Fibroblast of the aortic adventitia (primary cell): Measurements from ENCODE around the gene AGPAT1. TPM values are rescaled to one million over a fixed set of nuclear protein-coding genes. Genes with fewer than 3 reads are reported as not detected.
A peak's percentile ranks its signal among the peaks of the same experiment; 100 is the strongest.

Source experiments
- DNase-seq: peaks from one replicate; pipeline ENCODE4 v3.0.0-alpha.2; 2010; ENCODE audit warnings: low read depth
- H3K4me3 ChIP-seq: 2 replicates; pipeline ENCODE4 v1.5.1; 2011; ENCODE audit warnings: low read depth, mild to moderate bottlenecking, control low read depth, low read length, moderate library complexity
- CTCF ChIP-seq: IDR thresholded peaks from 2 replicates; pipeline ENCODE4 v1.5.1; 2011; ENCODE audit warnings: mild to moderate bottlenecking, low read length, control low read depth, inconsistent platforms; ENCODE audit not compliant: insufficient read depth
- total RNA-seq: library from RNA; depleted of rRNA; stranded (reverse); fragments of >200 nt; gene quantifications from 2 replicates; pipeline ENCODE4 v1.2.3, GENCODE V29; 2012; ENCODE audit warnings: low replicate concordance

Gene AGPAT1
- total RNA-seq, 1 donor, result 41.1 TPM

- peak within 1 kb of the TSS; percentile 75 for H3K4me3 ChIP-seq
- peak; percentile 17 for DNase-seq
- no peak for TF ChIP-seq CTCF
These were observed 23.8 kb downstream of the AGPAT1 start, which contains the start of gene PRRT1 for GRCh38 chr6:32151863-32152768. PRRT1 (minus strand) TSS chr6:32151939; CDS start chr6:32151827, 112 bp downstream.

DNA sequence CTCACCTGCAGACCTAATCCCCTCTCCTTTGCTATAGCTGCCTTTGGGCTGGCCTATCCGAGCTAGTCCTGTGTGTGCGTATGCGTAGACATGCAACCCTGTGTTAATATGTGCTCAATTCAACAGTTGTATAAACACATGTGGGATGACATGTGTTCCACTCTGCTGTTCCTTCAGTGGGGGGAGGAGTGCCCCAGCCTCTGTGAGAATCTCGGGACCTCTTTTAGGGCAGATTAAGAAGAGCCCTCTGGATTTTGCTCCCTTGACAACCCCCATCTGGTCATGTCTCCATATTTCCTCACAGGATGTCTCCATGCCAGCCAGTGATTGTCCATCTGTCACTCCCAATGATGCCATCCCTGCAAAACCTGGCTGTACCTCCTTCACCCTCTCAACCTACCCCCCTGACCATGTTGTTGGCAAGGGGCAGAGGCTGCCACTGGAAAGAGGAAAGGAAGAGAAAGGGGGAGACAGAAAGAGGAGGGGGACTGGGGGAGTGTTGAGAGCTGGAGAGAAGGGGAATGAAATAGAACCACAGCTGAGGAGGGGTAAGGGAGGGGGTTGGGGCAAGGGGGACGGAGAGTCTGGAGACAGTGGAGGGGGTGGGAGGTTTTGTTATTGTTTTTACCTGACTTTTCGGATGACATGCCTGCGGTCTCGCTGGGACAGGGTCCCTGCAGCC, 24.6 kb downstream of the AGPAT1 start:
- H3K4me3 ChIP-seq, result peak overlapping the region; percentile 75
- TF ChIP-seq CTCF, result no peak
- no peak for DNase-seq

- no peak overlapping the region for H3K4me3 ChIP-seq
- TF ChIP-seq CTCF, result no peak
- no peak for DNase-seq
These were observed 25.7 kb downstream of the AGPAT1 start for GRCh38 chr6:32149932-32150870.

GRCh38 chr6:32149092-32149755, 26.7 kb downstream of the AGPAT1 start:
- no peak for DNase-seq
- no peak overlapping the region for H3K4me3 ChIP-seq
- TF ChIP-seq CTCF, result no peak

DNA sequence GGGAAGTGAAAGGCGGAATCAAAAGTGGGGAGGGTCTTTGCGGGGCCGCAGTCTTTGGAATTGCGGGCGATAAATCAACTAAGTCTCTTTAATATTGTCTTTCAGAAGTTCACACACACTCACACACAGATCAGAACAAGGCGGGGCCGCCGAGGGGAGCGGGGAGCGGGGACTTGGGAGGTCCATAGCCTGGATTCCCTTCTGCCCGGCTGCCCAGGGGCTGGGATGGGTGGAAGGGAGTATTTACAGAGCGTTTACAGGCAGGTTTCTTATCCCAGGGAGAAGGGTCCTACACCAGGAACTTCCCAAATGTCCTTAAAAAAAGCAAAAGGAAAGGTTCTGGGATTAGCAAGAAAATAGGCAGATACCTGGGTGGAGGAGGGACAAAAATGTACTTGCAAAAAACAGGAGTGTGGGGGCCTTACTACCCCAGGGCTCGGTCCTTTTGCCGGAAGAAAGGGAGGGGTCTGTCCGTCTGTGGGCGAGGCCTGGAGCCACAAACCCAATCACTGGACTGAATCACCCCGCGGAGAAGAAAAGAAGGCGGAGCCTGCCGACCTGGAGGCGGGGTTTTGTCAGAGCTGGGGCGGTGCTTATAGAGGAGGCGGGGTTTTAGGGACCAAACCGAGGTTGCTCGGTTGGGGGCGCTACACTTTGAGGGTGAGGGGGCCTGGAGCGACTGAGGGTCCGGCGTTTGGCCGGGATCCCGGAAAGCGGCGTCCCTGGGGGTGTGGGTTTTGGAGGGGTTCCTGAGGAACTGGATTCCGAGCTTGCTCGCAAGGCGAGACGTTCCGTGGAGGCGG, 27.4 kb downstream of the AGPAT1 start:
- H3K4me3 ChIP-seq, result no peak overlapping the region
- TF ChIP-seq CTCF, result no peak
- no peak for DNase-seq
